ENCODE measurements around the gene SLC22A1. TPM values are rescaled to one million over a fixed set of nuclear protein-coding genes. Genes with fewer than 3 reads are reported as not detected.

The SLC22A1 gene
- total RNA-seq (1 to 10 TPM; 1.8 to 2.5 TPM), polyA plus RNA-seq (under 1 TPM; 0.72 to 0.75 TPM)
- long read RNA-seq, donor 1: 0 reads
- long read RNA-seq, donor 2: 0 reads
- long read RNA-seq, donor 3: 0 reads
- long read RNA-seq, donor 4: 0 reads
- long read RNA-seq, donor 5: 0 reads

GRCh38 chr6:160121558-160121957 is at the start of gene SLC22A1:
TSS of gene SLC22A1 (plus strand) at chr6:160121815. CDS start at chr6:160121936, 121 bp downstream.
- no peak for TF ChIP-seq CTCF (IDR thresholded peaks at IDR 0.05; ENCODE audit: control extremely low read depth, extremely low read depth)
- Histone ChIP-seq H3K4me1 (ENCODE audit: control insufficient read depth in 5 of 5, insufficient read depth in 5 of 5, low read length in 5 of 5) (no peaks in the 10 kb centered on the region), H3K36me3 (ENCODE audit: control insufficient read depth in 4 of 4, insufficient read depth in 4 of 4, low read length in 4 of 4) (no peaks in the 10 kb centered on the region), H3K27me3 (ENCODE audit: control insufficient read depth in 3 of 3, insufficient read depth in 3 of 3, low read length in 2 of 3) (no peaks in the 10 kb centered on the region), H3K27ac (ENCODE audit: low read depth in 1 of 2, low read length in 1 of 2) (no peak within 1 kb of the TSS), H3K9ac (ENCODE audit: insufficient read depth in 1 of 2, low read length in 2 of 2) (no peak within 1 kb of the TSS), H3K4me3 (no peak within 1 kb of the TSS), H3K9me3 (ENCODE audit: control insufficient read depth in 4 of 4, insufficient read depth in 3 of 4, low read length in 3 of 4) (peaks cover 0 to 11% (median 0%) of the 10 kb centered on the region in 4 donors)
- WGBS, 2 donors: 93% methylated on average over 8 of the region's 8 CpGs
- ATAC-seq (ENCODE audit: insufficient read depth, low FRiP score) (no peak), DNase-seq (no peak)

- no peaks in the 10 kb centered on the region for H3K27me3 ChIP-seq (ENCODE audit: control insufficient read depth in 3 of 3, insufficient read depth in 3 of 3, low read length in 2 of 3)
- no peak overlapping the region for H3K4me3 ChIP-seq
- H3K27ac ChIP-seq (ENCODE audit: low read depth in 1 of 2, low read length in 1 of 2): no peak overlapping the region
- peaks cover 34 to 71% (median 37%) of the 10 kb centered on the region in 4 donors for H3K36me3 ChIP-seq (ENCODE audit: control insufficient read depth in 4 of 4, insufficient read depth in 4 of 4, low read length in 4 of 4)
- H3K9me3 ChIP-seq (ENCODE audit: control insufficient read depth in 4 of 4, insufficient read depth in 3 of 4, low read length in 3 of 4): no peaks in the 10 kb centered on the region
- no peak overlapping the region for H3K9ac ChIP-seq (ENCODE audit: insufficient read depth in 1 of 2, low read length in 2 of 2)
- no peak for TF ChIP-seq CTCF (IDR thresholded peaks at IDR 0.05; ENCODE audit: control extremely low read depth, extremely low read depth)
- WGBS, 2 donors: 92 to 93% methylated on average over 9 of the region's 9 CpGs
- no peak for ATAC-seq (ENCODE audit: insufficient read depth, low FRiP score)
- no peaks in the 10 kb centered on the region for H3K4me1 ChIP-seq (ENCODE audit: control insufficient read depth in 5 of 5, insufficient read depth in 5 of 5, low read length in 5 of 5)
- DNase-seq: no peak
Measured at GRCh38 chr6:160073272-160073671, 48.3 kb upstream of the SLC22A1 start.

- DNase-seq (no peak), ATAC-seq (ENCODE audit: insufficient read depth, low FRiP score) (no peak)
- no peaks in the 10 kb centered on the region for H3K27me3 ChIP-seq (ENCODE audit: control insufficient read depth in 3 of 3, insufficient read depth in 3 of 3, low read length in 2 of 3)
- H3K9ac ChIP-seq (ENCODE audit: insufficient read depth in 1 of 2, low read length in 2 of 2): no peak overlapping the region
- TF ChIP-seq CTCF (IDR thresholded peaks at IDR 0.05; ENCODE audit: control extremely low read depth, extremely low read depth): no peak
- peaks cover 30 to 70% (median 42%) of the 10 kb centered on the region in 4 donors for H3K36me3 ChIP-seq (ENCODE audit: control insufficient read depth in 4 of 4, insufficient read depth in 4 of 4, low read length in 4 of 4)
- 94 to 96% methylated on average over 5 of the region's 5 CpGs for WGBS, 2 donors
- no peak overlapping the region for H3K4me3 ChIP-seq
- H3K27ac ChIP-seq (ENCODE audit: low read depth in 1 of 2, low read length in 1 of 2): no peak overlapping the region
- H3K4me1 ChIP-seq (ENCODE audit: control insufficient read depth in 5 of 5, insufficient read depth in 5 of 5, low read length in 5 of 5): no peaks in the 10 kb centered on the region
- H3K9me3 ChIP-seq (ENCODE audit: control insufficient read depth in 4 of 4, insufficient read depth in 3 of 4, low read length in 3 of 4): peaks cover 0 to 2% (median 0%) of the 10 kb centered on the region in 4 donors
Measured at GRCh38 chr6:160076009-160076408, 45.6 kb upstream of the SLC22A1 start.

GRCh38 chr6:160077024-160077423 is 44.6 kb upstream of the SLC22A1 start:
- no peak for TF ChIP-seq CTCF (IDR thresholded peaks at IDR 0.05; ENCODE audit: control extremely low read depth, extremely low read depth)
- H3K36me3 ChIP-seq (ENCODE audit: control insufficient read depth in 4 of 4, insufficient read depth in 4 of 4, low read length in 4 of 4): peaks cover 30 to 66% (median 40%) of the 10 kb centered on the region in 4 donors
- no peak overlapping the region for H3K9ac ChIP-seq (ENCODE audit: insufficient read depth in 1 of 2, low read length in 2 of 2)
- no peaks in the 10 kb centered on the region for H3K4me1 ChIP-seq (ENCODE audit: control insufficient read depth in 5 of 5, insufficient read depth in 5 of 5, low read length in 5 of 5)
- no peak overlapping the region for H3K27ac ChIP-seq (ENCODE audit: low read depth in 1 of 2, low read length in 1 of 2)
- H3K4me3 ChIP-seq: no peak overlapping the region
- DNase-seq: no peak
- ATAC-seq (ENCODE audit: insufficient read depth, low FRiP score): no peak
- WGBS, 2 donors: 93 to 95% methylated on average over 5 of the region's 5 CpGs
- H3K27me3 ChIP-seq (ENCODE audit: control insufficient read depth in 3 of 3, insufficient read depth in 3 of 3, low read length in 2 of 3): no peaks in the 10 kb centered on the region
- H3K9me3 ChIP-seq (ENCODE audit: control insufficient read depth in 4 of 4, insufficient read depth in 3 of 4, low read length in 3 of 4): peaks cover 0 to 2% (median 0%) of the 10 kb centered on the region in 4 donors
